ENCODE data around the gene SLC25A36.
"Not testable (repeated sequence)": the region's sequence is repeated elsewhere in the genome, so short reads cannot be mapped to it uniquely, and the experiment has no call there.

SLC25A36 gene

DNA sequence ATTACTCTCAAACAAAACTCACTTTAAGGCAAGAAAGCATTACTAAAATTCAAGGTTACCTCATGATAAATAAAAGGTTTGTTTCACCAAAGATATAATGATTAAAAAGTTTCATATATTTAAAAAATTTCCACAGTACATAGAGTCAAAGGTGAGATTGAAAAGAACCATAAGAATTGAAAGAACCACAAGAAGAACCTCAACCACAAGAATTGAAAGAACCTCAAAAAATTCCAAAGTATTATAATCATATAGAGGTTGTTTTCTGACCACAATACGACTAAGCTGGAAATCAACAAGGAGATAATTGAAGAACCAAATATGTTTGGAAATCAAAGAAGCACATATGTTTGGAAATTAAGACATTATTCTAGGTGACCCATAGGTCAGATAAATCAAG is 52.7 kb downstream of the SLC25A36 start:
- no peak overlapping the region for H3K27ac ChIP-seq (ENCODE audit: low read depth, low read length)
- no peaks in the 10 kb centered on the region for H3K4me1 ChIP-seq (ENCODE audit: control insufficient read depth, low read length)
- no peaks in the 10 kb centered on the region for H3K9me3 ChIP-seq (ENCODE audit: control insufficient read depth, insufficient read depth, low read length)
- no peaks in the 10 kb centered on the region; the same call in 1 of the 2 replicates for H3K27me3 ChIP-seq (ENCODE audit: control insufficient read depth, low read length)
- H4K20me1 ChIP-seq (ENCODE audit: control insufficient read depth, insufficient read depth, low read depth, low read length), result no peaks in the 10 kb centered on the region
- no peak overlapping the region for H3K4me2 ChIP-seq (ENCODE audit: low read length)
- H3K9me2 ChIP-seq (replicated peaks; ENCODE audit: control insufficient read depth, low read length), result no peaks in the 10 kb centered on the region
- TF ChIP-seq, protein P1, sequence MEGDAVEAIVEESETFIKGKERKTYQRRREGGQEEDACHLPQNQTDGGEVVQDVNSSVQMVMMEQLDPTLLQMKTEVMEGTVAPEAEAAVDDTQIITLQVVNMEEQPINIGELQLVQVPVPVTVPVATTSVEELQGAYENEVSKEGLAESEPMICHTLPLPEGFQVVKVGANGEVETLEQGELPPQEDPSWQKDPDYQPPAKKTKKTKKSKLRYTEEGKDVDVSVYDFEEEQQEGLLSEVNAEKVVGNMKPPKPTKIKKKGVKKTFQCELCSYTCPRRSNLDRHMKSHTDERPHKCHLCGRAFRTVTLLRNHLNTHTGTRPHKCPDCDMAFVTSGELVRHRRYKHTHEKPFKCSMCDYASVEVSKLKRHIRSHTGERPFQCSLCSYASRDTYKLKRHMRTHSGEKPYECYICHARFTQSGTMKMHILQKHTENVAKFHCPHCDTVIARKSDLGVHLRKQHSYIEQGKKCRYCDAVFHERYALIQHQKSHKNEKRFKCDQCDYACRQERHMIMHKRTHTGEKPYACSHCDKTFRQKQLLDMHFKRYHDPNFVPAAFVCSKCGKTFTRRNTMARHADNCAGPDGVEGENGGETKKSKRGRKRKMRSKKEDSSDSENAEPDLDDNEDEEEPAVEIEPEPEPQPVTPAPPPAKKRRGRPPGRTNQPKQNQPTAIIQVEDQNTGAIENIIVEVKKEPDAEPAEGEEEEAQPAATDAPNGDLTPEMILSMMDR (IDR thresholded peaks at IDR 0.05; ENCODE audit: low read depth, low read length, poor library complexity, severe bottlenecking), result no peak
- TF ChIP-seq EZH2phosphoT487 (IDR thresholded peaks at IDR 0.05; ENCODE audit: borderline replicate concordance, low read length), result no peak
- H3K79me2 ChIP-seq (ENCODE audit: control insufficient read depth, low read length), result no peaks in the 10 kb centered on the region
- H3K36me3 ChIP-seq (ENCODE audit: control insufficient read depth, low read length), result no peaks in the 10 kb centered on the region
- no peaks in the 10 kb centered on the region for H3F3A ChIP-seq (ENCODE audit: control insufficient read depth, insufficient read depth)
- H3K4me3 ChIP-seq (ENCODE audit: low read length), result no peak overlapping the region

- H4K20me1 ChIP-seq (ENCODE audit: control insufficient read depth, insufficient read depth, low read depth, low read length); H3K4me1 ChIP-seq (ENCODE audit: control insufficient read depth, low read length); H3K27me3 ChIP-seq (ENCODE audit: control insufficient read depth, low read length); H3F3A ChIP-seq (ENCODE audit: control insufficient read depth, insufficient read depth); H3K36me3 ChIP-seq (ENCODE audit: control insufficient read depth, low read length); H3K27ac ChIP-seq (ENCODE audit: low read depth, low read length); H3K4me2 ChIP-seq (ENCODE audit: low read length); H3K9me2 ChIP-seq (replicated peaks; ENCODE audit: control insufficient read depth, low read length); H3K4me3 ChIP-seq (ENCODE audit: low read length); H3K79me2 ChIP-seq (ENCODE audit: control insufficient read depth, low read length); H3K9me3 ChIP-seq (ENCODE audit: control insufficient read depth, insufficient read depth, low read length): not testable (repeated sequence)
Measured at GRCh38 chr3:140994861-140995260, 53.2 kb downstream of the SLC25A36 start.

DNA sequence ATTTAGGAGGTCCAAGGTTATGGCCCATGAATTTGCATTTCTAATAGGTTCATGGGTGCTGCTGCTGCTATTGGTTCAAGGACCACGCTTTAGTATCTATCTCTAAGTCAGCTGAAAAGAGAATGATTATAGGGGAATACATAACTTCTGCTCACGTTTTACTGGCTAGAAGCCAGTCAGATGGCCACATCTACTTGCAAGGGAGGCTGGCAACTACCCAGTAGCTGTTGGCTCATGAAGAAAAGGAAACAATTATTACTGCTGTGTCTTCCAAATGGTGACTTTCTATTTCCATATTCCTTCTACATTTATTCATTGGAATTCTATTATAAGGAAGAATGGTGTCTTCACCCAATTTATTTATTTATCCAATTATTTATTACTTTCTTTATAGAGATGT is 54.2 kb downstream of the SLC25A36 start:
- Histone ChIP-seq H3K27me3 (ENCODE audit: control insufficient read depth, low read length) (no peaks in the 10 kb centered on the region; the same call in 1 of the 2 replicates), H3K9me3 (ENCODE audit: control insufficient read depth, insufficient read depth, low read length) (no peaks in the 10 kb centered on the region), H3K36me3 (ENCODE audit: control insufficient read depth, low read length) (no peaks in the 10 kb centered on the region), H3K4me1 (ENCODE audit: control insufficient read depth, low read length) (no peaks in the 10 kb centered on the region), H3K4me3 (ENCODE audit: low read length) (no peak overlapping the region), H3K27ac (ENCODE audit: low read depth, low read length) (no peak overlapping the region), H3K9me2 (replicated peaks; ENCODE audit: control insufficient read depth, low read length) (no peaks in the 10 kb centered on the region), H3K79me2 (ENCODE audit: control insufficient read depth, low read length) (no peaks in the 10 kb centered on the region), H4K20me1 (ENCODE audit: control insufficient read depth, insufficient read depth, low read depth, low read length) (no peaks in the 10 kb centered on the region), H3K4me2 (ENCODE audit: low read length) (no peak overlapping the region), H3F3A (ENCODE audit: control insufficient read depth, insufficient read depth) (no peaks in the 10 kb centered on the region)
- TF ChIP-seq, protein P1 (IDR thresholded peaks at IDR 0.05; ENCODE audit: low read depth, low read length, poor library complexity, severe bottlenecking), result no peak
- no peak for TF ChIP-seq EZH2phosphoT487 (IDR thresholded peaks at IDR 0.05; ENCODE audit: borderline replicate concordance, low read length)

GRCh38 chr3:141000027-141000663 is 58.5 kb downstream of the SLC25A36 start:
- Histone ChIP-seq H3K4me3 (ENCODE audit: low read length) (no peak overlapping the region), H3K79me2 (ENCODE audit: control insufficient read depth, low read length) (no peaks in the 10 kb centered on the region), H3K4me2 (ENCODE audit: low read length) (no peak overlapping the region), H3K4me1 (ENCODE audit: control insufficient read depth, low read length) (no peaks in the 10 kb centered on the region), H3K9me2 (replicated peaks; ENCODE audit: control insufficient read depth, low read length) (no peaks in the 10 kb centered on the region), H3K27ac (ENCODE audit: low read depth, low read length) (no peak overlapping the region), H3K9me3 (ENCODE audit: control insufficient read depth, insufficient read depth, low read length) (no peaks in the 10 kb centered on the region), H4K20me1 (ENCODE audit: control insufficient read depth, insufficient read depth, low read depth, low read length) (no peaks in the 10 kb centered on the region), H3F3A (ENCODE audit: control insufficient read depth, insufficient read depth) (no peaks in the 10 kb centered on the region), H3K36me3 (ENCODE audit: control insufficient read depth, low read length) (no peaks in the 10 kb centered on the region), H3K27me3 (ENCODE audit: control insufficient read depth, low read length) (0 out of 2 replicates have a peak, but pooled peaks cover 4% of the 10 kb centered on the region)
- no peak for TF ChIP-seq EZH2phosphoT487 (IDR thresholded peaks at IDR 0.05; ENCODE audit: borderline replicate concordance, low read length)
- TF ChIP-seq, protein P1 (IDR thresholded peaks at IDR 0.05; ENCODE audit: low read depth, low read length, poor library complexity, severe bottlenecking), result peak; percentile 75

All from DOHH2 (cell line).